Cardiac septum (tissue), 1 donor: Measurements from ENCODE around the gene RNF183. TPM values are rescaled to one million over a fixed set of nuclear protein-coding genes. Genes with fewer than 3 reads are reported as not detected.

ENCODE experiments used
- total RNA-seq: library from RNA; stranded (reverse); fragmentation: NEBNext Ultra II Directional; extraction: Animal tissue kit (Norgen Biotek cat#: 25700); gene quantifications from one replicate; pipeline ENCODE4 v1.2.1, GENCODE V29; 2021
- donor health status: DM: no; HTN: no; CAD: no.

RNF183 gene
- total RNA-seq, 1 donor from 2014 or later: not detected

Other genes starting within 250 kb of the RNF183 start
- 2.0 TPM for gene ZFP37, start 246.7 kb downstream of the RNF183 start, total RNA-seq
- gene SLC31A2, start 152.4 kb downstream of the RNF183 start, total RNA-seq: 4.7 TPM
- 17.9 TPM for gene FKBP15, start 82.1 kb downstream of the RNF183 start, total RNA-seq
- gene SLC31A1, start 81.8 kb downstream of the RNF183 start, total RNA-seq: 9.6 TPM
- 35.1 TPM for gene CDC26, start 27.8 kb downstream of the RNF183 start, total RNA-seq
- gene PRPF4, start 27.7 kb downstream of the RNF183 start, total RNA-seq: 10.5 TPM
- 10.9 TPM for gene WDR31, start 36.9 kb upstream of the RNF183 start, total RNA-seq
- 1.7 TPM for gene BSPRY, start 46.2 kb upstream of the RNF183 start, total RNA-seq
- gene HDHD3, start 73.6 kb upstream of the RNF183 start, total RNA-seq: 14.3 TPM
- gene ALAD, start 97.9 kb upstream of the RNF183 start, total RNA-seq: 68.2 TPM
- 16.9 TPM for gene POLE3, start 107.3 kb upstream of the RNF183 start, total RNA-seq
- 0.16 TPM for gene C9orf43, start 107.4 kb upstream of the RNF183 start, total RNA-seq
- 233 TPM for gene RGS3, start 160.4 kb upstream of the RNF183 start, total RNA-seq